Measurements from ENCODE around the gene PDHA2.

DNA sequence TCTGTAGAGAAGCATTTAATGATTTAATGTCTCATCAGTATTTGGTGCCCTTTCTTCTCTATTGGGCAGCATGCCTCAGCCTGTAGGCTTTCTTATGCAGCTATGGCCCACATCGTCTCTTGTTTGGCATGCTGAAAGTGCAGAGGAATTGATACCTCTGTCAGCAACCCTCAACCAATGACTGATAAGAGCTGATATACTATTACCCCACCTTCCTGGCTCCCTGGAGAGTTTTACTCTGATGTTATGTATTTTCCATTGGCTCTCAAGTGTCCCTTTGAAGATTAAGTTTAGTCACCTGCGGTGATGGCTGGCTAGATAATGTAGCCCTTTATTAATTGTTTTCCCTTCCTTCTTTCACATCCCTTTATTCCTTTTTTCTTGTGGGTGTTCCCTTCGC, 41.2 kb upstream of the PDHA2 start:
- TF ChIP-seq EZH2 (IDR thresholded peaks at IDR 0.05; ENCODE audit: low read depth, low read length, severe bottlenecking) (no peak), POLR2A (IDR thresholded peaks at IDR 0.05; ENCODE audit: control extremely low read depth in 1 of 2, low read depth in 2 of 2, low read length in 2 of 2) (no peak), RAD21 (IDR thresholded peaks at IDR 0.05 in 1 of 2, conservative IDR thresholded peaks at IDR 0.05 in 1 of 2; ENCODE audit: low read depth in 2 of 2, low read length in 2 of 2) (no peak), EP300 (IDR thresholded peaks at IDR 0.05; ENCODE audit: borderline replicate concordance in 1 of 2, low read depth in 2 of 2, low read length in 2 of 2) (no peak; a peak in 1 of 3 replicates), CEBPB (IDR thresholded peaks at IDR 0.05; ENCODE audit: low read depth, low read length) (peak; percentile 13; the same call in 1 of the 2 replicates)
- TF ChIP-seq, protein P1, sequence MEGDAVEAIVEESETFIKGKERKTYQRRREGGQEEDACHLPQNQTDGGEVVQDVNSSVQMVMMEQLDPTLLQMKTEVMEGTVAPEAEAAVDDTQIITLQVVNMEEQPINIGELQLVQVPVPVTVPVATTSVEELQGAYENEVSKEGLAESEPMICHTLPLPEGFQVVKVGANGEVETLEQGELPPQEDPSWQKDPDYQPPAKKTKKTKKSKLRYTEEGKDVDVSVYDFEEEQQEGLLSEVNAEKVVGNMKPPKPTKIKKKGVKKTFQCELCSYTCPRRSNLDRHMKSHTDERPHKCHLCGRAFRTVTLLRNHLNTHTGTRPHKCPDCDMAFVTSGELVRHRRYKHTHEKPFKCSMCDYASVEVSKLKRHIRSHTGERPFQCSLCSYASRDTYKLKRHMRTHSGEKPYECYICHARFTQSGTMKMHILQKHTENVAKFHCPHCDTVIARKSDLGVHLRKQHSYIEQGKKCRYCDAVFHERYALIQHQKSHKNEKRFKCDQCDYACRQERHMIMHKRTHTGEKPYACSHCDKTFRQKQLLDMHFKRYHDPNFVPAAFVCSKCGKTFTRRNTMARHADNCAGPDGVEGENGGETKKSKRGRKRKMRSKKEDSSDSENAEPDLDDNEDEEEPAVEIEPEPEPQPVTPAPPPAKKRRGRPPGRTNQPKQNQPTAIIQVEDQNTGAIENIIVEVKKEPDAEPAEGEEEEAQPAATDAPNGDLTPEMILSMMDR (IDR thresholded peaks at IDR 0.05; ENCODE audit: control extremely low read depth in 1 of 3, insufficient read depth in 1 of 3, low read depth in 1 of 3, low read length in 3 of 3), result no peak
